SK-N-SH treated with all-trans-retinoic acid at 6 μM for 48 hours (cell line): ENCODE results near the gene MYO7A.

Source experiments
- ATAC-seq: fragments of 200-7000 bp; cut with Tn5 transposase; 3 replicates; pipeline ENCODE4 v1.9.1; 2020; ENCODE audit warnings: mild to moderate bottlenecking, moderate library complexity
- ARNTL ChIP-seq: fragments of 450-650 bp; formaldehyde crosslinking; IDR thresholded peaks from 2 replicates; pipeline ENCODE4 v1.5.0; 2020; ENCODE audit warnings: low read depth, mild to moderate bottlenecking, moderate library complexity, borderline replicate concordance
- BACH2 ChIP-seq: fragments of 250-450 bp; sonication (Bioruptor Pico); IDR thresholded peaks from 2 replicates; pipeline ENCODE4 v1.9.0; 2021; ENCODE audit warnings: mild to moderate bottlenecking, borderline replicate concordance
- CREB5 ChIP-seq: fragments of 250-450 bp; sonication (Bioruptor Pico); IDR thresholded peaks from 2 replicates; pipeline ENCODE4 v1.5.1; 2020; ENCODE audit warnings: low read depth, mild to moderate bottlenecking, moderate library complexity
- CSDC2 ChIP-seq: fragments of 250-450 bp; sonication (Bioruptor Pico); IDR thresholded peaks from 2 replicates; pipeline ENCODE4 v1.5.0; 2020; ENCODE audit warnings: mild to moderate bottlenecking, moderate library complexity
- CSRNP3 ChIP-seq: fragments of 250-450 bp; sonication (Bioruptor Pico); IDR thresholded peaks from 2 replicates; pipeline ENCODE4 v1.5.1; 2021; ENCODE audit warnings: mild to moderate bottlenecking, moderate library complexity
- GLIS3 ChIP-seq: fragments of 250-450 bp; sonication (Bioruptor Pico); IDR thresholded peaks from 2 replicates; pipeline ENCODE4 v1.5.0; 2020; ENCODE audit warnings: mild to moderate bottlenecking, moderate library complexity
- PATZ1 ChIP-seq: fragments of 250-450 bp; sonication (Bioruptor Pico); IDR thresholded peaks from 2 replicates; pipeline ENCODE4 v1.8.0; 2020; ENCODE audit warnings: mild to moderate bottlenecking, moderate library complexity, borderline replicate concordance
- PPARA ChIP-seq: fragments of 250-450 bp; sonication (Bioruptor Pico); IDR thresholded peaks from 2 replicates; pipeline ENCODE4 v1.5.0; 2020; ENCODE audit warnings: mild to moderate bottlenecking, borderline replicate concordance
- RARB ChIP-seq: fragments of 250-450 bp; sonication (Bioruptor Pico); IDR thresholded peaks from 2 replicates; pipeline ENCODE4 v1.8.0; 2021; ENCODE audit warnings: mild to moderate bottlenecking, moderate library complexity
- SNAI2 ChIP-seq: fragments of 250-450 bp; sonication (Bioruptor Pico); IDR thresholded peaks from 2 replicates; pipeline ENCODE4 v1.5.0; 2020; ENCODE audit warnings: mild to moderate bottlenecking, moderate library complexity
- TCF4 ChIP-seq: fragments of 250-450 bp; sonication (Bioruptor Pico); IDR thresholded peaks from 2 replicates; pipeline ENCODE4 v1.8.0; 2021; ENCODE audit warnings: mild to moderate bottlenecking, moderate library complexity, borderline replicate concordance
- TOX ChIP-seq: fragments of 250-450 bp; sonication (Bioruptor Pico); IDR thresholded peaks from 2 replicates; pipeline ENCODE4 v1.8.0; 2021; ENCODE audit warnings: mild to moderate bottlenecking, moderate library complexity, borderline replicate concordance
- TSHZ2 ChIP-seq: fragments of 250-450 bp; sonication (Bioruptor Pico); IDR thresholded peaks from 2 replicates; pipeline ENCODE4 v1.5.0; 2020; ENCODE audit warnings: mild to moderate bottlenecking, moderate library complexity
- ZC3H10 ChIP-seq: fragments of 250-450 bp; sonication (Bioruptor Pico); IDR thresholded peaks from 2 replicates; pipeline ENCODE4 v1.5.1; 2021; ENCODE audit warnings: mild to moderate bottlenecking, moderate library complexity
- ZFP3 ChIP-seq: fragments of 250-450 bp; sonication (Bioruptor Pico); IDR thresholded peaks from 2 replicates; pipeline ENCODE4 v1.5.0; 2020; ENCODE audit warnings: mild to moderate bottlenecking, moderate library complexity
- ZFP30 ChIP-seq: fragments of 450-650 bp; formaldehyde crosslinking; IDR thresholded peaks from 2 replicates; pipeline ENCODE4 v1.5.0; 2022; ENCODE audit warnings: mild to moderate bottlenecking, moderate library complexity
- ZNF565 ChIP-seq: fragments of 450-650 bp; formaldehyde crosslinking; conservative IDR thresholded peaks from 2 replicates; pipeline ENCODE4 v1.5.0; 2020; ENCODE audit warnings: low read depth, mild to moderate bottlenecking, moderate library complexity
- ZNF70 ChIP-seq: fragments of 450-650 bp; formaldehyde crosslinking; IDR thresholded peaks from 2 replicates; pipeline ENCODE4 v1.5.0; 2020; ENCODE audit warnings: mild to moderate bottlenecking, moderate library complexity
- ZNF8 ChIP-seq: fragments of 450-650 bp; formaldehyde crosslinking; IDR thresholded peaks from 2 replicates; pipeline ENCODE4 v1.5.0; 2020; ENCODE audit warnings: mild to moderate bottlenecking, moderate library complexity
- TF ChIP-seq, protein P1 (sequence below): fragments of 250-450 bp; sonication (Bioruptor Pico); IDR thresholded peaks from 2 replicates; pipeline ENCODE4 v1.8.0; 2021; ENCODE audit warnings: low read depth, mild to moderate bottlenecking, moderate library complexity, borderline replicate concordance

Gene MYO7A

DNA sequence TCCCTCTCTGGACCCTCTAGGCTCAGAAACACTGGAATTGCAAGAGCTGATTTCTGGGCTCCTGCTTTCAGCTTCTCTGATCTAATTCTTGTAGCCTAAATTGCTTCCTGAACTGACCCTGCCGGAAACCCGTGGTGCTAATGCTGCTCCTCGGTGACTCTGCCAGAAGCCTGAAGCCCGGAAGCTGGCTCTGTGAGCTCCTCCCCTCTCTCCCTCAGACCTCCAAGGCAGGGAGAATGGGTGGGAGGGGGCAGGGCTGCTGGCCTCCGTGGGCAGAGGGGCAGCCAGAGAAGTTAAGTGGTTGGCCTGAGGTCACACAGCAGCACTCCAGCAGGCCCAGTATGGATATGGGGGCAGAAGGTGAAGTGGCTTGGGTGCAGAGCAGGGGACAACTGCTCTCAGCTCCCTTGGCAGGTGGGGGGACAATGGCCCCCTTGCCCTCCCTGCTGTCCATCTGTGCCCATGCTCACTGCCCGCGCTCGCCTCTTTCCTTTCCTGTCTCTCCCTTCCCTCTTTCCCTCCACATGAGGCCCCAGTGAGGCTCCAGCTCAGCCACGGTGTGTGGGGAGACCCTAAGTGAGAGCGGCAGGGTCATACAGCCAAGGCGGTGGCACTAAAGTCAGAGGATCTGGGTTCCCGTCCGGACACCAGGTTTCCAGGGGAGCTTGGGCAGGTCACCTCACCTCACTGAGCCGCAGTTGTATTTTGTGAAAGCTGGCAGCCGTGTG is 45.0 kb upstream of the MYO7A start:
- ATAC-seq: no peak; the same call in 2 of the 3 replicates
- no peak for TF ChIP-seq CSRNP3

GRCh38 chr11:77083566-77084245 is 44.3 kb upstream of the MYO7A start:
- ATAC-seq: no peak
- TF ChIP-seq BACH2 (no peak), CSDC2 (CRISPR knock-in tag) (no peak), ARNTL (no peak), ZC3H10 (no peak), SNAI2 (CRISPR knock-in tag) (no peak), ZFP3 (no peak), TOX (CRISPR knock-in tag) (no peak), ZNF70 (CRISPR knock-in tag) (no peak), RARB (CRISPR knock-in tag) (no peak), ZNF565 (CRISPR knock-in tag) (no peak), PPARA (CRISPR knock-in tag) (no peak), TCF4 (CRISPR knock-in tag) (no peak)
- TF ChIP-seq, protein P1, sequence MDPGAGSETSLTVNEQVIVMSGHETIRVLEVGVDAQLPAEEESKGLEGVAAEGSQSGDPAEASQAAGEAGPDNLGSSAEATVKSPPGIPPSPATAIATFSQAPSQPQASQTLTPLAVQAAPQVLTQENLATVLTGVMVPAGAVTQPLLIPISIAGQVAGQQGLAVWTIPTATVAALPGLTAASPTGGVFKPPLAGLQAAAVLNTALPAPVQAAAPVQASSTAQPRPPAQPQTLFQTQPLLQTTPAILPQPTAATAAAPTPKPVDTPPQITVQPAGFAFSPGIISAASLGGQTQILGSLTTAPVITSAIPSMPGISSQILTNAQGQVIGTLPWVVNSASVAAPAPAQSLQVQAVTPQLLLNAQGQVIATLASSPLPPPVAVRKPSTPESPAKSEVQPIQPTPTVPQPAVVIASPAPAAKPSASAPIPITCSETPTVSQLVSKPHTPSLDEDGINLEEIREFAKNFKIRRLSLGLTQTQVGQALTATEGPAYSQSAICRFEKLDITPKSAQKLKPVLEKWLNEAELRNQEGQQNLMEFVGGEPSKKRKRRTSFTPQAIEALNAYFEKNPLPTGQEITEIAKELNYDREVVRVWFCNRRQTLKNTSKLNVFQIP: no peak

GRCh38 chr11:77084581-77085191 is 43.4 kb upstream of the MYO7A start:
- TF ChIP-seq TOX (CRISPR knock-in tag): no peak
- no peak for TF ChIP-seq ZFP3
- TF ChIP-seq ARNTL: no peak
- TF ChIP-seq ZNF8 (CRISPR knock-in tag): no peak
- TF ChIP-seq TSHZ2: no peak
- no peak for TF ChIP-seq CREB5
- no peak for TF ChIP-seq TCF4 (CRISPR knock-in tag)
- no peak for TF ChIP-seq SNAI2 (CRISPR knock-in tag)
- no peak for TF ChIP-seq RARB (CRISPR knock-in tag)
- TF ChIP-seq GLIS3 (CRISPR knock-in tag): no peak
- TF ChIP-seq, protein P1: no peak
- no peak for TF ChIP-seq ZFP30
- no peak for TF ChIP-seq ZNF70 (CRISPR knock-in tag)
- TF ChIP-seq PATZ1 (CRISPR knock-in tag): no peak
- TF ChIP-seq ZNF565 (CRISPR knock-in tag): no peak
- TF ChIP-seq BACH2: no peak
- no peak for ATAC-seq
